Keratinocyte (primary cell): ENCODE results near the gene CFAP90. TPM values are rescaled to one million over a fixed set of nuclear protein-coding genes. Genes with fewer than 3 reads are reported as not detected.

Experiments used
- DNase-seq: peaks from one replicate; pipeline ENCODE4 v3.0.0-alpha.2; 2011; ENCODE audit warnings: low read depth, missing footprints, low spot score
- FAIRE-seq: peaks from 2 replicates; lab custom pipeline; 2011; peaks lifted over from hg19 to GRCh38; lab: Jason Lieb, UNC
- H2AFZ ChIP-seq: 2 replicates; pipeline ENCODE4 v1.6.0; 2012; ENCODE audit warnings: low read length, control low read depth, inconsistent platforms; ENCODE audit not compliant: control insufficient read depth
- H3K27ac ChIP-seq: 2 replicates; pipeline ENCODE4 v1.5.1; 2011; ENCODE audit warnings: low read length; ENCODE audit not compliant: control insufficient read depth, insufficient read depth
- H3K27me3 ChIP-seq: 3 replicates; pipeline ENCODE4 v1.6.0; 2011; ENCODE audit warnings: low read length; ENCODE audit not compliant: control insufficient read depth, insufficient read depth; ENCODE audit errors: extremely low read depth
- H3K36me3 ChIP-seq, 2 experiments: 2 replicates in 1 of 2; 3 replicates in 1 of 2; pipeline ENCODE4 v1.5.1; 2011; ENCODE audit warnings: low read length in 2 of 2, mild to moderate bottlenecking in 1 of 2; ENCODE audit not compliant: control insufficient read depth in 2 of 2, insufficient read depth in 2 of 2; ENCODE audit errors: extremely low read depth in 1 of 2
- H3K4me1 ChIP-seq: 3 replicates; pipeline ENCODE4 v1.5.1; 2011; ENCODE audit warnings: low read length; ENCODE audit not compliant: control insufficient read depth, insufficient read depth; ENCODE audit errors: extremely low read depth
- H3K4me2 ChIP-seq: 3 replicates; pipeline ENCODE4 v1.6.0; 2011; ENCODE audit warnings: low read depth, low read length; ENCODE audit not compliant: control insufficient read depth, insufficient read depth; ENCODE audit errors: extremely low read depth
- H3K4me3 ChIP-seq, 3 experiments: fragments of 200-600 bp in 1 of 3; sonication (generic) in 1 of 3; 2 replicates in 2 of 3; 3 replicates in 1 of 3; pipeline ENCODE4 v1.5.1; 2011 to 2016; ENCODE audit warnings: low read length in 3 of 3, mild to moderate bottlenecking in 3 of 3, control low read depth in 2 of 3, inconsistent platforms in 1 of 3, low read depth in 1 of 3, mixed read lengths in 1 of 3, mixed run types in 1 of 3, moderate library complexity in 1 of 3; ENCODE audit not compliant: control insufficient read depth in 2 of 3, insufficient read depth in 2 of 3; ENCODE audit errors: extremely low read depth in 1 of 3
- H3K79me2 ChIP-seq: 2 replicates; pipeline ENCODE4 v1.6.0; 2012; ENCODE audit warnings: low read length; ENCODE audit not compliant: control insufficient read depth, insufficient read depth
- H3K9ac ChIP-seq: 3 replicates; pipeline ENCODE4 v1.6.0; 2011; ENCODE audit warnings: low read length; ENCODE audit not compliant: control insufficient read depth, insufficient read depth; ENCODE audit errors: extremely low read depth
- H3K9me1 ChIP-seq: 3 replicates; pipeline ENCODE4 v1.6.0; 2011; ENCODE audit warnings: low read length; ENCODE audit not compliant: control insufficient read depth, insufficient read depth; ENCODE audit errors: extremely low read depth
- H3K9me3 ChIP-seq: 2 replicates; pipeline ENCODE4 v1.5.1; 2012; ENCODE audit warnings: low read depth, low read length; ENCODE audit not compliant: control insufficient read depth
- H4K20me1 ChIP-seq: 3 replicates; pipeline ENCODE4 v1.6.0; 2011; ENCODE audit warnings: low read length; ENCODE audit not compliant: control insufficient read depth, insufficient read depth; ENCODE audit errors: extremely low read depth
- EZH2 ChIP-seq: IDR thresholded peaks from one replicate; pipeline ENCODE4 v1.6.1; 2012; ENCODE audit warnings: inconsistent platforms, mild to moderate bottlenecking, low read length, moderate library complexity
- dilution Hi-C: fragments of 300-500 bp; cut with MboI; formaldehyde crosslinking; loops from one replicate; pipeline ENCODE4 v1.7.0; 2020; ENCODE audit warnings: low sequenced_read_pairs; ENCODE audit not compliant: extremely low pct_ligation_motif_present
- polyA plus RNA-seq, 5 experiments: library from polyadenylated mRNA; depleted of rRNA in 3 of 5; stranded (reverse) in 3 of 5; stranded (forward) in 1 of 5; unstranded in 1 of 5; fragments of >200 nt; gene quantifications; 1 replicate in 1 of 5; 2 replicates in 3 of 5; 3 replicates in 1 of 5; pipeline versions ENCODE4 v1.2.1 to v1.2.3, GENCODE V29; 2011 to 2012; ENCODE audit warnings: missing spikeins in 2 of 5, low read depth in 1 of 5, low replicate concordance in 1 of 5
- TF ChIP-seq, protein P1 (sequence below), 3 experiments: IDR thresholded peaks in 1 of 3; conservative IDR thresholded peaks in 1 of 3; optimal IDR thresholded peaks in 1 of 3; 2 replicates in 2 of 3; 3 replicates in 1 of 3; pipeline versions ENCODE3 to v1.5.1; 2011; ENCODE audit warnings: low read length in 3 of 3, mild to moderate bottlenecking in 3 of 3, moderate library complexity in 2 of 3, control low read depth in 1 of 3, inconsistent platforms in 1 of 3; ENCODE audit not compliant: insufficient read depth in 2 of 3; ENCODE audit errors: extremely low read depth in 1 of 3

The CFAP90 gene
- polyA plus RNA-seq, 1 donor (not counting 4 experiments of a cell fraction or from before 2014, with no cell fraction given), result not detected

DNA sequence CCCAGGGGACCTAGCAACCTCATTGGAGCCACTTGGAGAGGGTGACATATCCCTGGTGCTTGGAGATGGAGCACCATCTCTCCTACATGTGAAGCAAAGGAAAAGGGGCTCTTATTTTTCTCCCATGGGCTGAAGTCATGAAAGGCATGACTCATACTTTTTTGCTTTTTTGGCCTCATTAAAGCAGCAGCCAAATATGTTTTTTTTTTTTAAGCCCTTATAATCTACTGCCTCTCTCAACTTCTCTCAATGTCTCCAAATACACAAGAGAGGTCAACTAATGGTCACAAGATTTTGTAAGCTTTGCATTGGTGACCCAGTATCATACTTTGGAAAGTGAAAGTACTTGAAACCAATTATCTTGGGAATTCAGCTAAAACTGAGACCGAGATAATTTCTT is 1.6 kb upstream of the CFAP90 start:
- no peaks in the 10 kb centered on the region for H3K79me2 ChIP-seq
- H3K27ac ChIP-seq, result no peak overlapping the region
- no peaks in the 10 kb centered on the region for H3K9me1 ChIP-seq
- FAIRE-seq (no peak), DNase-seq (no peak)
- no peaks in the 10 kb centered on the region for H4K20me1 ChIP-seq
- H3K9me3 ChIP-seq, result no peaks in the 10 kb centered on the region
- H3K9ac ChIP-seq, result no peak overlapping the region
- no peaks in the 10 kb centered on the region for H3K36me3 ChIP-seq
- TF ChIP-seq, protein P1, sequence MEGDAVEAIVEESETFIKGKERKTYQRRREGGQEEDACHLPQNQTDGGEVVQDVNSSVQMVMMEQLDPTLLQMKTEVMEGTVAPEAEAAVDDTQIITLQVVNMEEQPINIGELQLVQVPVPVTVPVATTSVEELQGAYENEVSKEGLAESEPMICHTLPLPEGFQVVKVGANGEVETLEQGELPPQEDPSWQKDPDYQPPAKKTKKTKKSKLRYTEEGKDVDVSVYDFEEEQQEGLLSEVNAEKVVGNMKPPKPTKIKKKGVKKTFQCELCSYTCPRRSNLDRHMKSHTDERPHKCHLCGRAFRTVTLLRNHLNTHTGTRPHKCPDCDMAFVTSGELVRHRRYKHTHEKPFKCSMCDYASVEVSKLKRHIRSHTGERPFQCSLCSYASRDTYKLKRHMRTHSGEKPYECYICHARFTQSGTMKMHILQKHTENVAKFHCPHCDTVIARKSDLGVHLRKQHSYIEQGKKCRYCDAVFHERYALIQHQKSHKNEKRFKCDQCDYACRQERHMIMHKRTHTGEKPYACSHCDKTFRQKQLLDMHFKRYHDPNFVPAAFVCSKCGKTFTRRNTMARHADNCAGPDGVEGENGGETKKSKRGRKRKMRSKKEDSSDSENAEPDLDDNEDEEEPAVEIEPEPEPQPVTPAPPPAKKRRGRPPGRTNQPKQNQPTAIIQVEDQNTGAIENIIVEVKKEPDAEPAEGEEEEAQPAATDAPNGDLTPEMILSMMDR (optimal IDR thresholded peaks at IDR 0.05 in 1 of 3, IDR thresholded peaks at IDR 0.05 in 1 of 3, conservative IDR thresholded peaks at IDR 0.05 in 1 of 3; ENCODE audit: extremely low read depth in 1 of 3, insufficient read depth in 2 of 3, low read length in 3 of 3), result no peak
- no peak for TF ChIP-seq EZH2
- H3K4me2 ChIP-seq, result no peak overlapping the region
- no peaks in the 10 kb centered on the region for H3K4me1 ChIP-seq
- no peak overlapping the region for H2AFZ ChIP-seq
- dilution Hi-C loops, result no loop called here
- H3K4me3 ChIP-seq, result no peak overlapping the region
- H3K27me3 ChIP-seq, result peaks cover 30% of the 10 kb centered on the region

DNA sequence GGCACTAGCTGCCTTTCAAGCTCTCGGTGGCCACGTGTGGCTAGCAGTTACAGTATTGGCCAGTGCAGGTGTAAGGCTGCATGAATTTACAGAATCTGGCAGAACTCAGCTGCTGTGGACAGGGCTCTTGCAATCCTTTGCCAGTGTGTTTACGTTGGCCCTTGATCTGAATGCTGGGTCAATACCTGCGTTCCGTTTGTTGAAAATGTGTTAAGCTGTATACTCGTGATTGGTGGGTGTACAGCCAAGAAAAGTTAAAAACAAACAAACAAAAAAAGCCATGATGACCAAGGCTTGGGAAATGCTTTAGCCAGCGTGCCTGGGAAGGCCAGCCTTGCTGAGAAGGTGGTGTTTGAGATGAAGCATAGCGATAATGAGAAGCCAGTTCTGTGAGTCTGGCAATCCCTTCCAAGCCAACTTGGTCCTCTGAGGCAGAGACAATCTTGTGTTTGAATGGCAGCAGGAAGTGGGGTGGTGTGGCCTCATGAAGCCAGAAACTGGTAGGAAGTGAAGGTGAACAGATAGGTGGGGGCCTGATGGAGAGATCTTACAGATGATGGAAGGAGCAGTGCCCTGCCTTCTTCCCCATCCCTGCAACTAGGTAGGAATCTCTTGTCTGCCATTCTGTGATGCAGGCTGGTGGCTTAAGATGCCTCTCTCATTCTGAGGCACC is 820 bp upstream of the CFAP90 start:
- FAIRE-seq (no peak), DNase-seq (no peak)
- no peak overlapping the region for H2AFZ ChIP-seq
- no peaks in the 10 kb centered on the region for H3K4me1 ChIP-seq
- H3K79me2 ChIP-seq, result no peaks in the 10 kb centered on the region
- no peaks in the 10 kb centered on the region for H3K9me3 ChIP-seq
- no peak overlapping the region for H3K9ac ChIP-seq
- H3K27ac ChIP-seq, result no peak overlapping the region
- H3K9me1 ChIP-seq, result no peaks in the 10 kb centered on the region
- dilution Hi-C loops, result no loop called here
- peaks cover 30% of the 10 kb centered on the region for H3K27me3 ChIP-seq
- TF ChIP-seq, protein P1 (optimal IDR thresholded peaks at IDR 0.05 in 1 of 3, IDR thresholded peaks at IDR 0.05 in 1 of 3, conservative IDR thresholded peaks at IDR 0.05 in 1 of 3; ENCODE audit: extremely low read depth in 1 of 3, insufficient read depth in 2 of 3, low read length in 3 of 3), result no peak
- TF ChIP-seq EZH2, result no peak
- H3K4me3 ChIP-seq, result no peak overlapping the region
- H3K36me3 ChIP-seq, result no peaks in the 10 kb centered on the region
- no peak overlapping the region for H3K4me2 ChIP-seq
- no peaks in the 10 kb centered on the region for H4K20me1 ChIP-seq
